HG02852 (cell line): ENCODE results near the gene C1S.
"Not testable (repeated sequence)": the region's sequence is repeated elsewhere in the genome, so short reads cannot be mapped to it uniquely, and the experiment has no call there.

Experiments
- ATAC-seq: cut with Tn5 transposase; IDR thresholded peaks from one replicate; pipeline ENCODE4 v1.9.1; 2021; ENCODE audit warnings: mild to moderate bottlenecking, moderate library complexity; ENCODE audit not compliant: unreplicated experiment

Gene C1S

GRCh38 chr12:7046383-7047105, 14.0 kb upstream of the C1S start:
- ATAC-seq, result no peak

- no peak for ATAC-seq
Observed at GRCh38 chr12:7047306-7047705, 13.2 kb upstream of the C1S start.

- not testable (repeated sequence) for ATAC-seq
Observed at GRCh38 chr12:7049445-7049951, 11.0 kb upstream of the C1S start.

- ATAC-seq, result not testable (repeated sequence)
Observed at GRCh38 chr12:7049973-7050372, 10.5 kb upstream of the C1S start.

GRCh38 chr12:7054925-7055324, 5.6 kb upstream of the C1S start:
- ATAC-seq, result no peak

- ATAC-seq, result not testable (repeated sequence)
Observed at GRCh38 chr12:7055736-7056135, 4.8 kb upstream of the C1S start.

- no peak for ATAC-seq
Observed at GRCh38 chr12:7058163-7058845, 2.2 kb upstream of the C1S start.

- no peak for ATAC-seq
Observed at GRCh38 chr12:7058850-7059395, 1.6 kb upstream of the C1S start.

GRCh38 chr12:7059780-7060179, 738 bp upstream of the C1S start:
- ATAC-seq, result no peak

- no peak for ATAC-seq
Observed at GRCh38 chr12:7061138-7061537, 620 bp downstream of the C1S start.

GRCh38 chr12:7061596-7061995, 1.1 kb downstream of the C1S start:
- no peak for ATAC-seq

GRCh38 chr12:7064516-7064915, 4.0 kb downstream of the C1S start:
- ATAC-seq, result no peak

- ATAC-seq, result no peak
Observed at GRCh38 chr12:7065073-7065623, 4.6 kb downstream of the C1S start.

- ATAC-seq, result no peak
Observed at GRCh38 chr12:7066596-7066995, 6.1 kb downstream of the C1S start.

- ATAC-seq, result no peak
Observed at GRCh38 chr12:7067096-7067495, 6.6 kb downstream of the C1S start.

GRCh38 chr12:7068240-7068993, 7.9 kb downstream of the C1S start:
- no peak for ATAC-seq

GRCh38 chr12:7068994-7069346, 8.5 kb downstream of the C1S start:
- no peak for ATAC-seq

GRCh38 chr12:7069386-7069785, 8.9 kb downstream of the C1S start:
- no peak for ATAC-seq

- no peak for ATAC-seq
Observed at GRCh38 chr12:7072035-7072434, 11.5 kb downstream of the C1S start.

GRCh38 chr12:7072554-7072953, 12.0 kb downstream of the C1S start:
- ATAC-seq, result no peak

GRCh38 chr12:7073946-7074345, 13.4 kb downstream of the C1S start:
- ATAC-seq, result no peak
